H1 (cell line): ENCODE data around the gene SERPINE3. TPM values are rescaled to one million over a fixed set of nuclear protein-coding genes. Genes with fewer than 3 reads are reported as not detected.

ENCODE experiments used
- CTCF ChIA-PET: fragments of 300-600 bp; sonication (Branson Sonifier 250); formaldehyde crosslinking; loops from one replicate; lab custom pipeline; 2021; ENCODE audit not compliant: partially characterized antibody; lab: Charles Lee
- POLR2A ChIA-PET: fragments of 300-600 bp; sonication (Branson Sonifier 250); formaldehyde crosslinking; loops from one replicate; lab custom pipeline; 2021; ENCODE audit warnings: inconsistent platforms; ENCODE audit not compliant: partially characterized antibody; lab: Charles Lee
- DNase-seq, 2 experiments: peaks; one replicate each; pipeline versions ENCODE4 v3.0.0 to v3.0.0-alpha.2; 2010 to 2022; ENCODE audit warnings: low spot score in 2 of 2, low read depth in 1 of 2, mixed read lengths in 1 of 2
- FAIRE-seq: peaks from 2 replicates; lab custom pipeline; 2011; peaks lifted over from hg19 to GRCh38; lab: Jason Lieb, UNC
- H2AFZ ChIP-seq: 2 replicates; pipeline ENCODE4 v1.8.1; 2012; ENCODE audit warnings: low read length, inconsistent platforms
- H2AK5ac ChIP-seq: 2 replicates; pipeline ENCODE4 v1.6.1; 2013; ENCODE audit warnings: low read depth, low read length
- H2BK120ac ChIP-seq: replicated peaks from 2 replicates; pipeline ENCODE3; 2013; ENCODE audit warnings: low read depth, low read length, inconsistent platforms
- H2BK12ac ChIP-seq: 2 replicates; pipeline ENCODE4 v1.6.1; 2013; ENCODE audit warnings: low read depth, low read length
- H2BK15ac ChIP-seq: 2 replicates; pipeline ENCODE4 v1.6.1; 2013; ENCODE audit warnings: low read length
- H2BK20ac ChIP-seq: 2 replicates; pipeline ENCODE4 v1.6.1; 2013; ENCODE audit warnings: low read length
- H2BK5ac ChIP-seq: 2 replicates; pipeline ENCODE4 v1.6.1; 2013; ENCODE audit warnings: low read depth, low read length
- H3K14ac ChIP-seq: 2 replicates; pipeline ENCODE4 v1.6.1; 2013; ENCODE audit warnings: inconsistent platforms; ENCODE audit not compliant: insufficient read length
- H3K18ac ChIP-seq: 2 replicates; pipeline ENCODE4 v1.6.1; 2013; ENCODE audit warnings: low read length; ENCODE audit errors: extremely low read depth
- H3K23ac ChIP-seq: 2 replicates; pipeline ENCODE4 v1.6.1; 2013; ENCODE audit warnings: inconsistent platforms; ENCODE audit not compliant: insufficient read length
- H3K23me2 ChIP-seq: 2 replicates; pipeline ENCODE4 v1.6.1; 2013; ENCODE audit warnings: low read depth, low read length
- H3K27ac ChIP-seq: 2 replicates; pipeline ENCODE4 v1.6.1; 2011; ENCODE audit warnings: low read depth, low read length, inconsistent platforms
- H3K27me3 ChIP-seq, 4 experiments: replicated peaks in 1 of 4; 1 replicate in 1 of 4; 2 replicates in 3 of 4; pipeline versions ENCODE4 v1.6.1 to v1.8.1; 2011 to 2013; ENCODE audit warnings: low read length in 3 of 4, mild to moderate bottlenecking in 3 of 4, inconsistent platforms in 2 of 4, mixed read lengths in 2 of 4, moderate library complexity in 1 of 4; ENCODE audit not compliant: control insufficient read depth in 3 of 4, insufficient read depth in 3 of 4; ENCODE audit errors: extremely low read depth in 1 of 4
- H3K36me3 ChIP-seq, 4 experiments: 2 replicates each; pipeline versions ENCODE4 v1.6.1 to v1.8.1; 2011 to 2013; ENCODE audit warnings: mild to moderate bottlenecking in 4 of 4, low read length in 3 of 4, moderate library complexity in 2 of 4, control low read depth in 1 of 4, inconsistent platforms in 1 of 4; ENCODE audit not compliant: insufficient read depth in 4 of 4, control insufficient read depth in 2 of 4
- H3K4ac ChIP-seq: replicated peaks from 2 replicates; pipeline ENCODE3; 2013; ENCODE audit warnings: low read length, low read depth, mixed read lengths, inconsistent platforms; ENCODE audit not compliant: insufficient read length
- H3K4me1 ChIP-seq, 4 experiments: replicated peaks in 1 of 4; 1 replicate in 1 of 4; 2 replicates in 3 of 4; pipeline versions ENCODE4 v1.6.1 to v1.8.1; 2011 to 2013; ENCODE audit warnings: low read length in 3 of 4, inconsistent platforms in 2 of 4, mixed read lengths in 1 of 4; ENCODE audit not compliant: insufficient read depth in 4 of 4, control insufficient read depth in 3 of 4
- H3K4me2 ChIP-seq, 2 experiments: 2 replicates each; pipeline versions ENCODE4 v1.6.1 to v1.8.1; 2011 to 2013; ENCODE audit warnings: low read depth in 2 of 2, low read length in 2 of 2, control low read depth in 1 of 2, inconsistent platforms in 1 of 2, mild to moderate bottlenecking in 1 of 2; ENCODE audit not compliant: insufficient read depth in 1 of 2
- H3K4me3 ChIP-seq, 4 experiments: fragments of 200-600, 300-600 bp in 1 of 4; sonication (generic), shearing (Covaris generic), sonication (Bioruptor Twin) in 1 of 4; 2 replicates each; pipeline versions ENCODE4 v1.5.1 to v1.8.1; 2011 to 2016; ENCODE audit warnings: low read length in 4 of 4, low read depth in 3 of 4, control low read depth in 2 of 4, inconsistent platforms in 2 of 4, mild to moderate bottlenecking in 2 of 4, mixed read lengths in 1 of 4, moderate library complexity in 1 of 4; ENCODE audit not compliant: insufficient read depth in 2 of 4; ENCODE audit errors: extremely low read depth in 1 of 4
- H3K56ac ChIP-seq: replicated peaks from 2 replicates; pipeline ENCODE3; 2013; ENCODE audit warnings: low read depth, mild to moderate bottlenecking, mixed read lengths, low read length, inconsistent platforms; ENCODE audit not compliant: insufficient read length
- H3K79me1 ChIP-seq: 2 replicates; pipeline ENCODE4 v1.6.1; 2013; ENCODE audit warnings: low read depth, low read length, control low read depth
- H3K79me2 ChIP-seq, 2 experiments: 2 replicates each; pipeline versions ENCODE4 v1.6.1 to v1.8.1; 2012 to 2013; ENCODE audit warnings: low read length in 2 of 2, mild to moderate bottlenecking in 2 of 2, inconsistent platforms in 1 of 2; ENCODE audit not compliant: insufficient read depth in 2 of 2, control insufficient read depth in 1 of 2
- H3K9ac ChIP-seq, 4 experiments: replicated peaks in 1 of 4; 1 replicate in 1 of 4; 2 replicates in 3 of 4; pipeline versions ENCODE4 v1.6.1 to v1.8.1; 2011 to 2013; ENCODE audit warnings: low read depth in 3 of 4, low read length in 3 of 4, control low read depth in 2 of 4, mild to moderate bottlenecking in 2 of 4, moderate library complexity in 2 of 4, inconsistent platforms in 1 of 4; ENCODE audit errors: extremely low read depth in 1 of 4
- H3K9me3 ChIP-seq, 2 experiments: 2 replicates each; pipeline versions ENCODE4 v1.6.1 to v1.8.1; 2012 to 2013; ENCODE audit warnings: mild to moderate bottlenecking in 2 of 2, moderate library complexity in 2 of 2, control low read depth in 1 of 2, inconsistent platforms in 1 of 2, low read depth in 1 of 2, low read length in 1 of 2, mixed read lengths in 1 of 2; ENCODE audit not compliant: insufficient read depth in 2 of 2
- H4K20me1 ChIP-seq, 2 experiments: replicated peaks in 1 of 2; 2 replicates each; pipeline versions ENCODE3 to v1.8.1; 2011 to 2013; ENCODE audit warnings: inconsistent platforms in 2 of 2, low read length in 2 of 2, mild to moderate bottlenecking in 1 of 2; ENCODE audit not compliant: insufficient read depth in 2 of 2, control insufficient read depth in 1 of 2
- H4K5ac ChIP-seq: 2 replicates; pipeline ENCODE4 v1.6.1; 2013; ENCODE audit warnings: low read length, low read depth, mixed read lengths, inconsistent platforms; ENCODE audit not compliant: insufficient read length
- H4K8ac ChIP-seq: 2 replicates; pipeline ENCODE4 v1.8.0; 2013; ENCODE audit warnings: mild to moderate bottlenecking, moderate library complexity, low read length, inconsistent platforms; ENCODE audit not compliant: insufficient read depth; ENCODE audit errors: extremely low read depth
- H4K91ac ChIP-seq: replicated peaks from 2 replicates; pipeline ENCODE3; 2013; ENCODE audit warnings: low read length, mixed read lengths, inconsistent platforms; ENCODE audit not compliant: insufficient read length
- BCL11A ChIP-seq, 2 experiments: IDR thresholded peaks; one replicate each; pipeline ENCODE4 v1.6.1; 2011; ENCODE audit warnings: low read depth in 2 of 2, low read length in 2 of 2, mild to moderate bottlenecking in 2 of 2
- JUND ChIP-seq: IDR thresholded peaks from 2 replicates; pipeline ENCODE4 v1.6.1; 2011; ENCODE audit warnings: mild to moderate bottlenecking, improper control_type of control experiment, low read length
- SIN3A ChIP-seq, 2 experiments: IDR thresholded peaks in 1 of 2; conservative IDR thresholded peaks in 1 of 2; 2 replicates each; pipeline ENCODE4 v1.6.1; 2011 to 2012; ENCODE audit warnings: low read length in 2 of 2, improper control_type of control experiment in 1 of 2, low read depth in 1 of 2, mild to moderate bottlenecking in 1 of 2
- SRF ChIP-seq: IDR thresholded peaks from 2 replicates; pipeline ENCODE4 v1.6.1; 2011; ENCODE audit warnings: mild to moderate bottlenecking, low read depth, low read length, moderate library complexity
- TCF12 ChIP-seq: IDR thresholded peaks from 2 replicates; pipeline ENCODE4 v1.6.1; 2011; ENCODE audit warnings: low read depth, mild to moderate bottlenecking, low read length
- WGBS, 2 experiments: shearing (Covaris generic) in 1 of 2; methylation state at CpG; one replicate each; pipeline versions ENCODE4 v1.1.6 to v1.1.7; 2013 to 2015; ENCODE audit warnings: low lambda C conversion rate in 2 of 2, mixed read lengths in 2 of 2, inconsistent platforms in 1 of 2, low coverage in 1 of 2, missing lambda C conversion rate in 1 of 2; ENCODE audit not compliant: insufficient replicate concordance in 2 of 2, insufficient coverage in 1 of 2, insufficient read length in 1 of 2; ENCODE audit errors: extremely low coverage in 1 of 2, missing lambda C conversion rate in 1 of 2; 5-methylcytosine and 5-hydroxymethylcytosine counted together
- polyA plus RNA-seq, 7 experiments: library from polyadenylated mRNA; depleted of rRNA in 3 of 7; stranded (reverse) in 5 of 7; unstranded in 2 of 7; fragments of >200 nt in 5 of 7; fragments of 200-250 nt in 2 of 7; gene quantifications; 1 replicate in 5 of 7; 2 replicates in 1 of 7; 4 replicates in 1 of 7; pipeline versions ENCODE4 v1.2.1 to v1.2.3, GENCODE V29; 2011 to 2013; ENCODE audit warnings: missing spikeins in 2 of 7, mixed read lengths in 2 of 7
- total RNA-seq: library from RNA; stranded (reverse); fragmentation: NEBNext Ultra II Directional; extraction: Animal tissue kit (Norgen Biotek cat#: 25700); gene quantifications from 2 replicates; pipeline ENCODE4 v1.2.1, GENCODE V29; 2021

Gene SERPINE3
- total and polyA plus RNA-seq, 2 of the 8 experiments (the other 6 are each of a cell fraction or from before 2014, with no cell fraction given), result 0.34 to 1.0 TPM

- no peak overlapping the region for H3K4me2 ChIP-seq
- no peak overlapping the region for H3K4me3 ChIP-seq
- H3K23me2 ChIP-seq, result no peaks in the 10 kb centered on the region; the same call in 1 of the 2 replicates
- CTCF ChIA-PET, result interaction anchor here (0.6 to 5.0 kb wide), 6 partner anchors 10 to 187 kb away, joined by 3 to 23 read pairs (median 4); no protein-coding TSS in a partner anchor
- peak overlapping the region; percentile 88 for H4K91ac ChIP-seq
- peak overlapping the region; percentile 32; the same call in 1 of the 2 replicates for H2BK5ac ChIP-seq
- no peak overlapping the region for H3K18ac ChIP-seq
- H3K9ac ChIP-seq, result no peak overlapping the region
- peak overlapping the region; percentile 25 for H2BK15ac ChIP-seq
- H4K5ac ChIP-seq, result peak overlapping the region; percentile 4
- peaks cover 0 to 3% of the 10 kb centered on the region in 2 experiments; a peak in 1 of 4 replicates for H3K9me3 ChIP-seq
- peak overlapping the region; percentile 82; the same call in 1 of the 2 replicates for H2BK12ac ChIP-seq
- POLR2A ChIA-PET, result interaction anchor here (0.8 to 2.1 kb wide), 4 partner anchors 9 to 131 kb away, joined by 3 to 7 read pairs (median 4); no protein-coding TSS in a partner anchor
- peak overlapping the region; percentile 29 for H2BK120ac ChIP-seq
- peak; percentile 75 for FAIRE-seq
- H3K14ac ChIP-seq, result no peak overlapping the region
- no peaks in the 10 kb centered on the region for H3K79me1 ChIP-seq
- H3K27me3 ChIP-seq, result no peaks in the 10 kb centered on the region
- H4K8ac ChIP-seq, result no peak overlapping the region
- H3K36me3 ChIP-seq, result no peaks in the 10 kb centered on the region
- no peaks in the 10 kb centered on the region for H4K20me1 ChIP-seq
- no peak overlapping the region for H3K23ac ChIP-seq
- WGBS, 2 experiments, result 89% methylated on average over 5 of the region's 5 CpGs; no CpG with 5 or more reads in 1 of the 2 experiments
- H3K4me1 ChIP-seq, result peaks cover 4 to 19% (median 6%) of the 10 kb centered on the region in 4 experiments; a peak in 4 of 7 replicates
- no peak overlapping the region for H3K56ac ChIP-seq
- no peak overlapping the region for H3K4ac ChIP-seq
- peak overlapping the region; percentile 87 for H2BK20ac ChIP-seq
- peak overlapping the region; percentile 44; the same call in 1 of the 2 replicates for H2AK5ac ChIP-seq
- H2AFZ ChIP-seq, result no peak overlapping the region
- no peaks in the 10 kb centered on the region for H3K79me2 ChIP-seq
- no peak overlapping the region for H3K27ac ChIP-seq
- no peak for DNase-seq
- no peak for TF ChIP-seq BCL11A (IDR thresholded peaks at IDR 0.05; ENCODE audit: low read depth in 2 of 2, low read length in 2 of 2)
- TF ChIP-seq SRF, result no peak
- peak; percentile 63; the same call in 1 of the 2 replicates for TF ChIP-seq TCF12
- no peak for TF ChIP-seq JUND
- no peak for TF ChIP-seq SIN3A (conservative IDR thresholded peaks at IDR 0.05 in 1 of 2, IDR thresholded peaks at IDR 0.05 in 1 of 2; ENCODE audit: low read depth in 1 of 2, low read length in 2 of 2)
Measured at GRCh38 chr13:51311957-51312520, 27.5 kb upstream of the SERPINE3 start.
